NCI-H1930 (cell line): Measurements from ENCODE around the gene B3GALT5.
"Not testable (repeated sequence)": the region's sequence is repeated elsewhere in the genome, so short reads cannot be mapped to it uniquely, and the experiment has no call there.

Experiments used
- DNase-seq, 2 experiments: peaks; one replicate each; lab custom pipeline; 2025; lab: John Stamatoyannopoulos, UW

The B3GALT5 gene

GRCh38 chr21:39612233-39613040 lies at the start of gene B3GALT5:
Gene B3GALT5 (plus strand): TSS chr21:39612940. CDS start chr21:39660560, 47,620 bp downstream.
- DNase-seq: peak in 1 of 2 experiments; percentile 15

- no peak for DNase-seq
Measured at GRCh38 chr21:39564200-39564599, 48.5 kb upstream of the B3GALT5 start.

- DNase-seq: no peak
Measured at GRCh38 chr21:39567180-39567972, 45.4 kb upstream of the B3GALT5 start.

GRCh38 chr21:39568361-39568760 lies 44.4 kb upstream of the B3GALT5 start:
- no peak for DNase-seq

GRCh38 chr21:39575775-39576174 lies 37.0 kb upstream of the B3GALT5 start:
- no peak for DNase-seq

- DNase-seq: no peak
Measured at GRCh38 chr21:39576518-39577128, 36.1 kb upstream of the B3GALT5 start.

GRCh38 chr21:39579734-39580332 lies 32.9 kb upstream of the B3GALT5 start:
- no peak for DNase-seq

GRCh38 chr21:39580744-39581143 lies 32.0 kb upstream of the B3GALT5 start:
- DNase-seq: no peak

GRCh38 chr21:39581414-39581813 lies 31.3 kb upstream of the B3GALT5 start:
- no peak for DNase-seq

GRCh38 chr21:39582749-39583148 lies 30.0 kb upstream of the B3GALT5 start:
- no peak for DNase-seq

GRCh38 chr21:39583586-39583985 lies 29.2 kb upstream of the B3GALT5 start:
- DNase-seq: not testable (repeated sequence)

- DNase-seq: no peak
Measured at GRCh38 chr21:39587376-39587775, 25.4 kb upstream of the B3GALT5 start.

- DNase-seq: no peak
Measured at GRCh38 chr21:39588884-39589283, 23.9 kb upstream of the B3GALT5 start.

GRCh38 chr21:39593522-39593921 lies 19.2 kb upstream of the B3GALT5 start:
- DNase-seq: no peak

- DNase-seq: no peak
Measured at GRCh38 chr21:39595465-39595864, 17.3 kb upstream of the B3GALT5 start.

GRCh38 chr21:39597595-39597994 lies 15.1 kb upstream of the B3GALT5 start:
- DNase-seq: no peak

GRCh38 chr21:39599191-39599970 lies 13.4 kb upstream of the B3GALT5 start:
- no peak for DNase-seq

- no peak for DNase-seq
Measured at GRCh38 chr21:39601187-39601928, 11.4 kb upstream of the B3GALT5 start.

- DNase-seq: no peak
Measured at GRCh38 chr21:39602076-39602689, 10.6 kb upstream of the B3GALT5 start.

- no peak for DNase-seq
Measured at GRCh38 chr21:39602793-39603192, 9.9 kb upstream of the B3GALT5 start.
